IPS-20b (cell line): Measurements from ENCODE around the gene PTTG1IP2.
"Not testable (repeated sequence)": the region's sequence is repeated elsewhere in the genome, so short reads cannot be mapped to it uniquely, and the experiment has no call there.

Experiments
- H3K27ac ChIP-seq: one replicate; pipeline ENCODE4 v1.5.1; 2013; ENCODE audit warnings: low read length
- H3K27me3 ChIP-seq: 2 replicates; pipeline ENCODE4 v1.6.1; 2013; ENCODE audit warnings: mild to moderate bottlenecking, low read length, inconsistent platforms; ENCODE audit not compliant: insufficient read depth
- H3K36me3 ChIP-seq: 2 replicates; pipeline ENCODE4 v1.6.1; 2013; ENCODE audit warnings: low read depth, mild to moderate bottlenecking, inconsistent platforms, low read length, moderate library complexity; ENCODE audit not compliant: insufficient read depth
- H3K4me1 ChIP-seq: 2 replicates; pipeline ENCODE4 v1.6.1; 2013; ENCODE audit warnings: mild to moderate bottlenecking, control low read depth, inconsistent platforms, low read length, moderate library complexity; ENCODE audit not compliant: insufficient read depth
- H3K4me3 ChIP-seq: 2 replicates; pipeline ENCODE4 v1.5.1; 2013; ENCODE audit warnings: mild to moderate bottlenecking, low read length, inconsistent platforms
- H3K9ac ChIP-seq: 2 replicates; pipeline ENCODE4 v1.6.1; 2013; ENCODE audit warnings: low read depth, mild to moderate bottlenecking, inconsistent platforms, low read length, moderate library complexity
- H3K9me3 ChIP-seq: 2 replicates; pipeline ENCODE4 v1.6.1; 2013; ENCODE audit warnings: mild to moderate bottlenecking, low read depth, low read length, inconsistent platforms; ENCODE audit not compliant: insufficient read depth

The PTTG1IP2 gene

GRCh38 chr7:90455163-90456030 lies 14.0 kb upstream of the PTTG1IP2 start:
- H3K27ac ChIP-seq: no peak overlapping the region
- H3K9ac ChIP-seq: peak overlapping the region; percentile 70; the same call in 1 of the 2 replicates
- peak overlapping the region; percentile 63 for H3K4me3 ChIP-seq
- H3K4me1 ChIP-seq: peaks cover 5% of the 10 kb centered on the region; the same call in 1 of the 2 replicates
- peaks cover 6% of the 10 kb centered on the region; the same call in 1 of the 2 replicates for H3K27me3 ChIP-seq
- H3K36me3 ChIP-seq: no peaks in the 10 kb centered on the region
- no peaks in the 10 kb centered on the region for H3K9me3 ChIP-seq

GRCh38 chr7:90458104-90458503 lies 11.3 kb upstream of the PTTG1IP2 start:
- no peak overlapping the region for H3K9ac ChIP-seq
- H3K4me3 ChIP-seq: no peak overlapping the region
- peaks cover 5% of the 10 kb centered on the region; the same call in 1 of the 2 replicates for H3K4me1 ChIP-seq
- H3K9me3 ChIP-seq: peaks cover under 1% of the 10 kb centered on the region; the same call in 1 of the 2 replicates
- no peaks in the 10 kb centered on the region for H3K36me3 ChIP-seq
- peaks cover 6% of the 10 kb centered on the region; the same call in 1 of the 2 replicates for H3K27me3 ChIP-seq
- no peak overlapping the region for H3K27ac ChIP-seq

- no peak overlapping the region for H3K4me3 ChIP-seq
- peaks cover 19% of the 10 kb centered on the region for H3K9me3 ChIP-seq
- H3K27me3 ChIP-seq: peaks cover 4% of the 10 kb centered on the region; the same call in 1 of the 2 replicates
- H3K4me1 ChIP-seq: peaks cover 4% of the 10 kb centered on the region; the same call in 1 of the 2 replicates
- no peak overlapping the region for H3K27ac ChIP-seq
- H3K36me3 ChIP-seq: no peaks in the 10 kb centered on the region
- no peak overlapping the region for H3K9ac ChIP-seq
Measured at GRCh38 chr7:90459888-90460287, 9.6 kb upstream of the PTTG1IP2 start.

- H3K9me3 ChIP-seq: peaks cover 19% of the 10 kb centered on the region
- H3K4me3 ChIP-seq: no peak overlapping the region
- H3K36me3 ChIP-seq: no peaks in the 10 kb centered on the region
- no peaks in the 10 kb centered on the region for H3K4me1 ChIP-seq
- no peak overlapping the region for H3K9ac ChIP-seq
- H3K27me3 ChIP-seq: no peaks in the 10 kb centered on the region
- H3K27ac ChIP-seq: no peak overlapping the region
Measured at GRCh38 chr7:90461219-90461618, 8.2 kb upstream of the PTTG1IP2 start.

- not testable (repeated sequence) for H3K36me3 ChIP-seq, H3K27me3 ChIP-seq, H3K4me3 ChIP-seq, H3K4me1 ChIP-seq, H3K9ac ChIP-seq, H3K27ac ChIP-seq
- peaks cover 19% of the 10 kb centered on the region for H3K9me3 ChIP-seq
Measured at GRCh38 chr7:90463151-90463628, 6.2 kb upstream of the PTTG1IP2 start.

GRCh38 chr7:90465816-90466215 lies 3.6 kb upstream of the PTTG1IP2 start:
- H3K4me3 ChIP-seq: no peak overlapping the region
- peaks cover 19% of the 10 kb centered on the region for H3K9me3 ChIP-seq
- H3K4me1 ChIP-seq: no peaks in the 10 kb centered on the region

GRCh38 chr7:90472805-90473540 lies 3.5 kb downstream of the PTTG1IP2 start:
- Histone ChIP-seq H3K27ac (no peak overlapping the region), H3K9ac (no peak overlapping the region), H3K36me3 (no peaks in the 10 kb centered on the region), H3K4me3 (no peak overlapping the region), H3K4me1 (no peaks in the 10 kb centered on the region), H3K27me3 (no peaks in the 10 kb centered on the region), H3K9me3 (no peaks in the 10 kb centered on the region)

More at GRCh38 chr7:90465816-90466215, 3.6 kb upstream of the PTTG1IP2 start:
- Histone ChIP-seq H3K9ac (no peak overlapping the region), H3K27me3 (no peaks in the 10 kb centered on the region), H3K36me3 (no peaks in the 10 kb centered on the region), H3K27ac (no peak overlapping the region)

GRCh38 chr7:90473814-90474213 lies 4.4 kb downstream of the PTTG1IP2 start:
- no peak overlapping the region for H3K27ac ChIP-seq
- H3K36me3 ChIP-seq: no peaks in the 10 kb centered on the region
- no peak overlapping the region for H3K4me3 ChIP-seq
- H3K4me1 ChIP-seq: no peaks in the 10 kb centered on the region
- H3K9me3 ChIP-seq: no peaks in the 10 kb centered on the region
- no peak overlapping the region for H3K9ac ChIP-seq
- H3K27me3 ChIP-seq: no peaks in the 10 kb centered on the region

- Histone ChIP-seq H3K9ac (no peak overlapping the region), H3K4me3 (no peak overlapping the region), H3K4me1 (no peaks in the 10 kb centered on the region), H3K27ac (no peak overlapping the region), H3K36me3 (no peaks in the 10 kb centered on the region), H3K9me3 (no peaks in the 10 kb centered on the region), H3K27me3 (no peaks in the 10 kb centered on the region)
Measured at GRCh38 chr7:90474284-90475210, 5.1 kb downstream of the PTTG1IP2 start.

- Histone ChIP-seq H3K27me3 (no peaks in the 10 kb centered on the region), H3K9me3 (no peaks in the 10 kb centered on the region), H3K36me3 (no peaks in the 10 kb centered on the region), H3K4me3 (no peak overlapping the region), H3K4me1 (0 out of 2 replicates have a peak, but pooled peaks cover 4% of the 10 kb centered on the region), H3K27ac (no peak overlapping the region), H3K9ac (no peak overlapping the region)
Measured at GRCh38 chr7:90483251-90483650, 13.8 kb downstream of the PTTG1IP2 start.

- Histone ChIP-seq H3K4me1 (0 out of 2 replicates have a peak, but pooled peaks cover 4% of the 10 kb centered on the region), H3K4me3 (no peak overlapping the region), H3K27me3 (no peaks in the 10 kb centered on the region), H3K9ac (no peak overlapping the region), H3K27ac (no peak overlapping the region), H3K9me3 (no peaks in the 10 kb centered on the region), H3K36me3 (no peaks in the 10 kb centered on the region)
Measured at GRCh38 chr7:90484706-90485105, 15.3 kb downstream of the PTTG1IP2 start.
